GM19025 (cell line): ENCODE results near the gene CDYL.

Experiments
- ATAC-seq: cut with Tn5 transposase; IDR thresholded peaks from one replicate; pipeline ENCODE4 v1.9.1; 2021; ENCODE audit warnings: mild to moderate bottlenecking, low read depth, moderate library complexity; ENCODE audit not compliant: unreplicated experiment

The CDYL gene

DNA sequence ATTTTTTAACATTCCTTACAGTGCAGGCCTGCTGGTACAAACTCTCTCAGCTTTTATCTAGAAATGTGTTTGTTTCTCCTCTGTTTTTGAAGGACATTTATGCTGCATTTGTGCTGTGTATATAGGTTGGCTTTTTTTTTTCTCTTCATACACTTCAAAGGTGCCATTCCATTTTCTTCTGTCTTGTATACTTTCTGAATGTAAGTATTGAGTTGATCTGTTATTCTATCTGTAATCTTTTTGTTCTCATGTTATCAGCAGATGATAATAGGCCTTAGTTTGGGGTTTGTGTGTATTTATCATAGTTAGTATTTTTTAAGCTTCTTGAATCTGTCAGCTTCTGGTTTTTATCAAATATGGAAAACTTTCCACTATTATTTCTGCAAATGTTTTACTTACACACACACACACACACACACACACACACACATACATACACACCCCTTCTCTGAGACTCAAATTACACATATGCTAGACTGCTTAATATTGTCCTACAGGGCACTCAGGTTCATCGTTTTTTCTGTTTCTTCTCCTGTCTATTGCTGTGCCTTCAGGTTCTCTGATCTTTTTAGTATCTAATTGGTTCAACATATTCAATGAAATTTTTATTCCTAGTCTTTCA lies 153.0 kb downstream of the CDYL start:
- no peak for ATAC-seq

DNA sequence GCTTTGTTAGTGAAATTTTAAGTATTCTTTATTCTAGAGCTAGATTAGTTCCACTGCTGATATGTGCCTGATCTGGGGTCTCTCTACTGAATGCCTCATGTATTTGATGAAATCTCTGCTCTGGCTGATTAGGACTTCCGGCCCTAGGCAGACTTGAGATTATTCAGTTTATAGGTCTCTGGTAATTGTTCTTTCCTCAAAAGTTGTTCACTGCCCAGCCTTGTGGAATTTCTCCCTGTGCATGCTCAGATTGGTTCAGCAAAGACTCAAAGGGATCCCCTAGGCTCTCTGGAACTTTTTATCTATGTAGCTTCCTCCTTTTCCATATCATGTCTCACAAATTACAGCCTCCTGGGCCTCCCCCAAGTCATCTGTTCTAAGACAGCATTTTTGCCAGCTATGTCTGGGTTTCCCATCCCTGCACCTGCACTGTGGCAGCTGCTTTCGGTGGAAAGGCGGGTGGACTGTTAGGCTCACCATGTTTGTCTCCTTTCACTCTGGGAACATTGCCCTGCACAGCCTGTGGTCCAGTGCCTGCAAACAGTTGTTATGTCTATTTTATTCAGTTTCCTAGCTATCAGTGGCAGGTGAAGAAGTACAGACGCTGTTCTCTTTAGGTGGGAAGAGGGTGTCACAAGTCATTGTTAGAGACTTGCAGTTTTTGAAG lies 154.0 kb downstream of the CDYL start:
- ATAC-seq = no peak

DNA sequence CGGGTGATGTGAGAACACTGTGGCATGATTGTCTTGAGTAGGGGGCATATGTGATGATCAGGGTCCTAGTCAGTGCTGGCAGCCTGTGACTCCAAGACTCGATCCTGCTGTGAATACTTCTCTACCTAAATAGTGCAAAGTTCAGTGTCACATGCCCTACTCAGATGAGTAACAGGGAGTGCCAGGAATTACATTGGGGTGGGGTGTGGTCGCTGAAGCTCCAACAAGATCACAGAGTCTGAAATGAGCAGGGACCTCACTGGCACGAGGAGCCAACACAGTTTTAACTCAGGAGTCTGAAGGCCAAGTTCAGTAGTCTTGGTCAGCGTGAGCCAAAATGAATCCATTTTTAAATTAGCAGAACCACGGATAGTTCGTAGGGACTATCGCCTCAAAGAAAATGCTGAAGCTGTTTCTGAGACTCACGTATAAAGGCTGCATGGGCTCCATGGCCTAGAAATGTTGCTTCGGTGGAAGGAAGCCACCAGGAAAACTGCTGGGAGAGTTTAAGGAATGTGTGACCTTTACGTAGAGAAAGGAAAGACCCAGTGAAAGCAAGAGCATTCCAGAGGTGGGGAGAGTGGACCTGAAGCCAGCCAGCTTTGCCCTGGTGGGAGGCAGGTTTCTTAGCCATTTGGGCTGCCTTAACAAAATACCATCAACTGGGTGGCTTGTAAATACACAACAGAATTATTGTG lies 155.5 kb downstream of the CDYL start:
- no peak for ATAC-seq

DNA sequence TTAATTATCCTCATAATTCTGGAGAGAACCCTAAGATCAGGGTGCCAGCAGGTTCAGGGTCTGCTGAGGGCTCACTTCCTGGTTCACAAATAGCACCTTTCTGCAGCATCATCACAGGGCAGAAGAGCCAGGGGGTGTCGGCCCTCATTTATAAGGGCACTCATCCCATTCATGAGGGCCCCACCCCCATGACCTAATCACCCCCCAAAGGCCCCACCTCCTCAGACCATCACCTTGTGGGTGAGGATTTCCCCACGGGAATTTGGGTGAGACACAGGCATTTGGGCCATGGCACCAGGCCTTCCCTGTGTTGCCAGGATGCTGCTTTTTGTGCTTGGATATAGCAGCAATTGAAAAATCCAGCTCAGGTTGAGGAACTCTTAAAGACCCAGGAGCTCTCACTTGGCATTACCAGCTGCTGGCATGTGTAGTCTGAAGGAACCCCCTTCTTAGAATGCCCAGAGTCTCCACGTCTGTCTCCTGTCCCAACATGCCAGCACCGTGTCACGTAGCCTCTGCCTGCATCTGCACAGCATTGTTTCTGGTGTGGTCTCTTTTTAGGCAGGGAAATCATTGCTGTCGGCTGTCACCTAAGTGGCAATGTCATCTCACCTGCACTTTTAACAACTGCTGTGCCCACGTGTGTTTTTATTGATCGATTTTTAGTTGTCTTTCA lies 156.2 kb downstream of the CDYL start:
- no peak for ATAC-seq

DNA sequence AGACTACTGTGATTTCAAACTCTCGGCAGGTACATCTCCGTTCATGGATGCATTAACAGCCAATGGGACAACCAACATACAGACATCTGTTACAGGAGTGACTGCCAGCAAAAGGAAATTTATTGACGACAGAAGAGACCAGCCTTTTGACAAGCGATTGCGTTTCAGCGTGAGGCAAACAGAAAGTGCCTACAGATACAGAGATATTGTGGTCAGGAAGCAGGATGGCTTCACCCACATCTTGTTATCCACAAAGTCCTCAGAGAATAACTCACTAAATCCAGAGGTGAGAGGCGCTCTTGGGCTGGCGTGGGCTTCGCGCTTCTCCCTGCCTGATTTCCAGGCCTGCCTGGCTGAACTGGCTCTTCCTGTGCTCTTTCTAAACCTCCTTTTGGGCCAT lies 159.3 kb downstream of the CDYL start:
- no peak for ATAC-seq

DNA sequence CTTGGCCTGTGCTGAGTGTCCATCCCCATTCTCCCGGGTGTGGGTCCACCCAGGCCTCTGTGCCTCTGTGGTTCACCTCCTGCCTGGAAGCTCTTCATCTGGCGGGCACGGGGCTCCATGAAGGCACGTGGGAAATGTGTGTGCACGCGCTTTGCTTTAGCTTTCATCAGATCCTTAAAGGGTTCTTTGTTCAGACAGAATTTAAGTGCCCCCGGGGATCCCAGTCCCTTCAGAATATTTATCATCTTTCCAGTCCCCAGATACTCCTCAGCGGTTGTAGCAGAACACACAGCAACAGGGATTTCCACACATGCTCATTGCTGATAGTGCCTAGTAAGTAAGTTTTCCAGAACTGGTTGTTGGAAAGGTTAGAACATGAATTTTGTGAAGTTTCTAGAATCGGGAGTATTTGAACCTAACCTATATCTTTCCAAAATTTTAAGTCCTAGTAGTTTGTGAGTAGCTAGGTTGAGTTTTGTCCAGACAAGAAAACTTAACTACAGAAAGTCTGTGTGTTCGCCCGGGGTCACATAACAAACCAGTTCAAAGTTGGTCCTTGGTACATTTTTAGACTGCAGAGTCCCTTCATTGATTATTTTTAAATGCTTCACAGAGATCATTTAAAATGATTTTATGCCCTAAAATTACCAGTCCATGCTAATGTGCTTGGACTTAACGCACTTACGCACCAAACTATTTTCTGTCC lies 159.9 kb downstream of the CDYL start:
- ATAC-seq = no peak

DNA sequence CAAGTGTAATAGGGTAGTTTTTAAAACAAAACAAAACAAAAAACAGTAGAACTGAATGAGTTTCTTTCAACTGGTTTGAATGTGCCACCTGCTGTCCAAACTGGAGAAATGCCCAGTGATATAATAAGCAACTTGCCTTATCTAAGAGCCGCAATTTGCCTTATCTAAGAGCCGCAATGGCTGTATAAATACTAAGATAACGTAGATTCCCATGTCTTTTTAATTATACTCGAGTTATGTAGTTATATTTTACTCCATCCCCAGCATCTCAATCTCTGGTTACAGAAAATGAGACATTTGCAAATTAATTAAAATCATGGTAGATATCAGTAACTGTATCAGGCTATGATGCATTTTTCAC lies 160.5 kb downstream of the CDYL start:
- ATAC-seq = no peak

DNA sequence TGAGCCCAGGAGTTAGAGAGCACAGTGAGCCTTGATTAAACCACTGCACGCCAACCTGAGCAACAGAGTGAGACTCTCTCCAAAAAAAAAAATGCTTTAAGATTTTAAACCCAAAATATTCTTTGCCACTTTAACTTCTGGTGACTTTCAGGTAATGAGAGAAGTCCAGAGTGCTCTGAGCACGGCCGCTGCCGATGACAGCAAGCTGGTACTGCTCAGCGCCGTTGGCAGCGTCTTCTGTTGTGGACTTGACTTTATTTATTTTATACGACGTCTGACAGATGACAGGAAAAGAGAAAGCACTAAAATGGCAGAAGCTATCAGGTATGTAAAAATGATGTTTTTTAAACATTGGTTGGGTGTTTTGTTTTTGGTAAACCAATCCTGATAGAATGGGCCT lies 161.2 kb downstream of the CDYL start:
- no peak for ATAC-seq

DNA sequence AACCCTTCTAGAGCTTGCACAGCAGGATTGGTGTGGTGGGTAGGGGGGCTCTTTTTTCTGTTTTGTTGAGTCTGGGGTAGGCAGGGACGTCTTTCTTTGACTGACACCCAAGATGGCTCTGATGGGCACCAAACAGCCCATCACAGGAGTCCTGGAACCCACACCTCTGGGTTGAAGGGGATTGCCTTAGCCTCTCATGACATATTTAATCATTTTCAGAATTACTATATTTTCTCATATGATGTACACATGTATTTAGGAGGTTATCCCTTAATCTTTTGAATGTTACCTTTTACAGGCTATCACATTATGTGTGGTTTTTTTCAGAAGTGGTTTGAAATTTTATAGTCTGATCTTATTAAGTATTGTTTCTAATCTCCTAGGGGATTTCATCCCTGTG lies 163.0 kb downstream of the CDYL start:
- ATAC-seq = no peak

DNA sequence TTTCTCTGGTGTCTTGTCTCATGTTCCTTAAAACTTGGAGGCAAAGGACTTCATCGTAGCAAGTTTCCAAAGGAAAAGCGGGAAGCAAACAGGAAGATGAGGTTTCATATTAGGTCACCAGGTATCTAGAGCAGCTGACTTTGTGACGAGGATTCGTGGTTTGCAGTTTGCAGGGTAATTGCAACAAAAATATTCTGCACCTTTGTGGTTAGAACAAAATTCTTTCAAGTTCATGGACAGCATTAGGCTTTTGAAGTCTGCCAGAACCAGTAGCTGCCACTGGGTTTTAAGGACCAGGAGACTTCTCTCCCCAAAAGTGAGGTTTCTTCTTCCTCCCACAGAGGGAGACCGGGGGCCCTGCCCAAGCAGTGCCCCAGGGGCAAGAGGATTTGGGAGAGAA lies 164.2 kb downstream of the CDYL start:
- ATAC-seq = no peak

DNA sequence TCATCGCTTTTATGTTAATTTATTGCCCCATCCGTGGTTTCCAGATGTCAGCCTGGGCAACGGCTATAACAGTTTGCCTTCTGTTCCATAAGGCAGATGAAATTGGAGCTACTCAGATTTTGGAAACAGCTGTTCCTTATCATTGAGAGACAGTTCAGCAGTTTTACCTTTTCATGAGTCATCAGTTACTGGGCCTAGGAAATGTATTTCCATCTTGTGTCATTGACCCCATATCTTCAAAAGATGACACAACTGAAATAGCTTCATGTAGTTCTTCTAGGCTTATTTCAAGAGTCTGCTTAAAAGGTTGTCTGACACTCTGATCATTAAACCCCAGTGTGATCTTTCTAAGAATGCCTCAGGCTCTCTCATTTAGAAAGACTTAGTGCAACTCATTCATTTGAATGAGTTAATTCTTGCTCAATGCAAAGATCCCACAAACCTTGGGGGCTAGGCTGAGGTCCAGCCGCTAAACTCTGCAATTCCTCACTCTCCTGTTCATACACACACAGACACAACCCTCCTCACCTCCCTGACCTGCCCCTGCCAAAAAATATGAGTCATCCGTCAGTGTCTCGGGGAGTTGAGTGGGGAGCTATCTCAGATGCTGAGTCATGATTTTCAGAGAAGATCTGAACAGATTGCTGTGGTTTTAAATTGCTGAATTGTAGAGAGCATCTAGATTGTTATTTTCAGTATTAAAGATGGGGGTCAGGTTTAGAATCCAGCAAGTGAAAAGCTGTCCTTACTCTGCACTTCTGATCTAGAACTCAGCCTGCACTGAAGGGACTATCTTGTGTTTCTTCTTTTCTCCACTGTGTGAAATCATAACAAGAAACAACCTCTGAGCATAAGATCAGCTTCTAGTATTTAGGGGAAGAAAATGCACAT lies 165.8 kb downstream of the CDYL start:
- no peak for ATAC-seq

DNA sequence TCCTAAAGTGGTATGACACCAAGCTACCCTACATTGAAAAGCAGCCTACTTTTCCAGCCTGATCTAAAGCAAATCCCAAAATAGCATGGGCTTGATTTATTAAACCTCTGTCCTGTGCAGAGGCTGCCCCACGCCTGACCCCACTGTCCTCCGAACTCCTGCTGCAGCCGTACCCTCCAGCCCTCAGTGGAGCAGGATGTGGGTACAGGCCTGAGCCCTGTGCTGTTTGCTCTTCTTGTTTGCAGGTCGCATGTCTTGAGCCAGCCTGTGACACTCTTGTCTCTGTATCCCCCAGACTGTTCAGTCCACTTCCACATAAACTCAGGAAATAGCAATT lies 166.4 kb downstream of the CDYL start:
- no peak for ATAC-seq

DNA sequence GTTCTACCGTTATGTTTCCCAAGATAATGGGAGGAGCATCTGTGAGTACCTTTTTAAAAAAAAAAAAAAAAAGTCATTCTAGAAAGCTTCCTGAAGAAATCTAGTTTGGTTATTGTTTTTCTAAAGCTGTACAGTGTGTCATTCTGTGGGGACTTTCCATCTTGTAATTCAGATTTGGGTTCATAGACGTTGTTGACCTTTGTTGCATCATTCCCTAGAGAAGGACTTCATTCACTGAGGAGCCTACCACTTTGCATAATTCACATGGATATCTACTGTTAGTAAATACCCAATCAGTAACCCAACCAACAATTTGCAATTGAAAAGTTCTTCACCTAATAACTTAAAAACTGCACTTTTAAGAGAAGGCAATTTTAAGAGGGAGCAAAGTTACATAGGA lies 167.5 kb downstream of the CDYL start:
- no peak for ATAC-seq

DNA sequence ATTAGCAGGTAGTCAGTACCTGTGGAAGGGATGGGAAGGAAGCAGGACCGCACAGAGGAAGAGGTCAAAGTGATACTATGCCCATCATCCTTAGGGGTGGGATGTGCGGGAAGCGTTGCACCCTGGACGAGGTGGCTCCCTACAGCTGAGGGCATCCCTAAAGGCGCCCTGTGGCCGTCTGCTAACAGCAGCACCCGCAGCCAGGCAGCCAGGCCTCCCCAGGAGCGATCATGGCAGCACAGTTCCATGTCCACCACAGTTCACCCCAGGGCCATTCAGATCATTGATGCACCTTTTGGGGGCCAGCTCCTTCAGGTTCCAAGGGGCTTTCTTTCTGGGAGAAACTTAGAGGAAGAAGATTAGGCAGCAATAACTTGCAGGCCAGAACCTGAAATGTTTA lies 168.1 kb downstream of the CDYL start:
- ATAC-seq = no peak

DNA sequence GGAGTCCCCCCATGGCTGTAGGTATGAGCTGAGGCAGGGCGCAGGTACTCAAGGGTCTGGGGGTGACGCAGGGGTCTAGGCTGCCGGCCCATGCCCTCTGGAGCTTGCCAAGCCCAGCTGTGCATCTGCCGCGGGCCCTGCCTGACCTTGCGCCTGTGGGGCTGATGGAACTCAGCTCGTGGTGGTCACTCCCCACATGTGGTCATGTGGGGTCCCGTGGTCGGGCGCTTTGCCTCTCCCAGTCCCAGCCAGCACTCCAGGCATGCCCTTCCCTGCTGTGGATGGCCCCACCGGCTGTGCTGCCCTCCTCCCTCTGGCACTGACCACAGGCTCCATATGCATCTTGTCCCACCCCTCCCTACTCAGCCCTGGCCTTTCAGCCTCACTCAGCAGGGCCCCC lies 170.3 kb downstream of the CDYL start:
- no peak for ATAC-seq

DNA sequence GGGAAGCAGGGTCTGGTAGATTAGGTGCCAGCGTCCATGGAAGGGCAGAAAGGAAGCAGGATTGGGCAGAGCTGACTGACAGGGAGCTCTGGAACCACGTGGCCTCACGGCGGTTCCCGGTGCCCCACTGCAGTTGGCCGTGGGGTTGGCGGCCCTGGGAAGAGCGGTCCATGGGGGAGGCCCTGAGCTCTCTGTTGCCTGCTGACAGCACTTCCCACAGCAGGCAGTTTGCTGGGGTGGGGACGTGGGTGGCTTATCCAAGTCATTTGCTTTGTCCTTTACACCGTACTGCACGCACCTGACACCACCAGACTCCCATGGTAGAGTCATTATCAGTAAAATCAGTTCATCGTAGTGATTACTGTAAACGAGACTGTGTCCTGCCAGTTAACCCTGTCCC lies 171.5 kb downstream of the CDYL start:
- ATAC-seq = no peak

DNA sequence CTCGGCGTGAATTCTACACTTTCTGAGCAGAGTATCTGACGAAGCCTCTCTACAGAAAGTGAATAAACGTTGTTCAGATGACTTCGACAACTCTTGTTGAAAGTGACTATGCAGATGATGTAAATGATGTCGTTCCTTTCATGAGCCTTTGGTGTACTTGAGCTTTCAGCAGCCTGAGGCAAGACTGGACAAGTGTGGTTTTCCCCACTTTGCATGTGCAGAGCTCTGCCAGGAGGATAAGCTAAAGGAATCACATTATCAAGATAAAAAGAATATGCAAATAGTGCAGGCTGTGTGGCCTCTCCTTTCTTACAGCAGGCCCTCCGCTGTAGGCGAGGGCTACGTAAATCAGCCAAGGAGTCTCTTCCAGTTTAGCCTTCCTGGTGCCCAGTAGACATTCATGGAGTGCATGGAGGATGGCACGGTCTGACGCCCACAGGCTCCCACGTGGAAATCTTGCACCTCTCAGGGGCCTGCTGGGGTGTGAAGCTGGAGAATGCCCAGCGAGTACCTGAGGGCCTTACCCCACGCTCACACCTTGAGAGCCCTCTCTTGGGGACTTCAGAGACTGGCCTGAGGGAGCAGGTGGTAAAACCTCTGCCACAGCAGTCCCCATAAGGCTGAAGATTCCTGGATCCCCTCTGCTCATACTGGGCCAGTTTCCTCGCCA lies 172.7 kb downstream of the CDYL start:
- ATAC-seq = no peak

DNA sequence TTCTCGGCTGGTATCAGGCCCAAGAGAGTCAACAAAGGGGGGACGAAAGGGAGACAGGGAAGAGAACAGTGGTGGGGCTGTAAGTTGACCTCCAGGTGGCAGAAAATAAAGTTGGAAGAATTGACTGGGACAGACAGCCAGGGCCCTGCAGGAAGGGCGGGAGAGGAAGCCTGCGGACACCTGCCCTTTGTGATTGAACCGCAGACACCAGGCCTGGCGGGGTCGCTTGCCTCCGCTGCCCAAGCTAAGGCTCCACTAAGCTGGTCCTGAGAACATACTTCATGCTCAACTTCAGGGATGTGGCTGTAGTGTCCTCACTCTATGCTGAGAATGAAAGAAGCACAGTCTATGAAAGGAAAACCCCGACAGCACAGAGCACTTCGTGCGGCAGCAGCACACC lies 173.9 kb downstream of the CDYL start:
- no peak for ATAC-seq

DNA sequence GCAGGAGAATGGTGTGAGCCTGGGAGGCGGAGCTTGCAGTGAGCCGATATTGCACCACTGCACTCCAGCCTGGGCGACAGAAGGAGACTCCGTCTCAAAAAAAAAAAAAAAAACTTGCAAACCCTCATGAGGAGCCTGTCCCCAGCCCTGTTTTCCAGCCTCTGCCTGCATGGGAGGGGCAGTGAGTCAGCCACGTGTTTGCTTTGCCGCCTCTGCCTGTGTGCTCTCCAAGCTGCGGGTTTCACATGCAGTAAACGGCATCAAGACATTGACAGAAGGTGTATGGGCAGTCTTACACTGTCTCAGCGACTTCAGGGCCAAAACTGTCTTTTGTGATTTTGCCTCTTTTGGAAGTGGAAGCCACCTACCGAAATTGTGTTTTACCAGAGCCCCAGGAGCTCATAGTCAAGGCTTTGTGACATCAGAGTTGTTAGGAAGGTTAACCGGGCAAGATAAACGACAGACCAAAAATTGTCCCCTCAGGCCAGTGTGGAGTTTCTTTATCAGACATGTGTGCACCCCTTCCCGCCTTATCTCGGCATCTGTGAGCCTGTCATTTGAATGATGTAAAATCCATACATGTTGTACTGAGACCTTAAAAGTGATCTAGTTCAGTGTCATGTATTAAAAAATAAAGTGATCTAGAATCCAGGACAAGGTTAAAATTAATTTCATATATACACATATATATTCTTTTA lies 174.8 kb downstream of the CDYL start:
- ATAC-seq = no peak
